LNCaP clone FGC (cell line): Measurements from ENCODE around the gene FGF10.

Experiments
- DNase-seq: peaks from one replicate; pipeline ENCODE4 v3.0.0-alpha.2; 2011; ENCODE audit warnings: low read depth
- H3K4me3 ChIP-seq: 2 replicates; pipeline ENCODE4 v1.5.1; 2011; ENCODE audit warnings: mild to moderate bottlenecking, low read depth, low read length, control low read depth
- CTCF ChIP-seq: IDR thresholded peaks from 2 replicates; pipeline ENCODE4 v1.5.1; 2012; ENCODE audit warnings: mild to moderate bottlenecking; ENCODE audit not compliant: control insufficient read depth, insufficient read depth; ENCODE audit errors: extremely low read depth

The FGF10 gene

GRCh38 chr5:44266882-44267576 lies 122.2 kb downstream of the FGF10 start:
- no peak for TF ChIP-seq CTCF
- DNase-seq, result no peak
- H3K4me3 ChIP-seq, result no peak overlapping the region

- no peak for TF ChIP-seq CTCF
- no peak for DNase-seq
- no peak overlapping the region for H3K4me3 ChIP-seq
These were observed 123.5 kb downstream of the FGF10 start for GRCh38 chr5:44265713-44266112.

- DNase-seq, result no peak
- TF ChIP-seq CTCF, result no peak
- no peak overlapping the region for H3K4me3 ChIP-seq
These were observed 128.4 kb downstream of the FGF10 start for GRCh38 chr5:44260793-44261192.

GRCh38 chr5:44257653-44258365 lies 131.4 kb downstream of the FGF10 start:
- H3K4me3 ChIP-seq, result no peak overlapping the region
- TF ChIP-seq CTCF, result no peak

GRCh38 chr5:44257221-44257620 lies 132.0 kb downstream of the FGF10 start:
- no peak for TF ChIP-seq CTCF
- DNase-seq, result no peak
- no peak overlapping the region for H3K4me3 ChIP-seq

More at GRCh38 chr5:44257653-44258365, 131.4 kb downstream of the FGF10 start:
- no peak for DNase-seq
